NCI-H2171 (cell line): ENCODE results near the gene STAT5B.
"Not testable (repeated sequence)": the region's sequence is repeated elsewhere in the genome, so short reads cannot be mapped to it uniquely, and the experiment has no call there.

Experiments used
- DNase-seq: peaks from one replicate; lab custom pipeline; 2025; lab: John Stamatoyannopoulos, UW

STAT5B gene

DNA sequence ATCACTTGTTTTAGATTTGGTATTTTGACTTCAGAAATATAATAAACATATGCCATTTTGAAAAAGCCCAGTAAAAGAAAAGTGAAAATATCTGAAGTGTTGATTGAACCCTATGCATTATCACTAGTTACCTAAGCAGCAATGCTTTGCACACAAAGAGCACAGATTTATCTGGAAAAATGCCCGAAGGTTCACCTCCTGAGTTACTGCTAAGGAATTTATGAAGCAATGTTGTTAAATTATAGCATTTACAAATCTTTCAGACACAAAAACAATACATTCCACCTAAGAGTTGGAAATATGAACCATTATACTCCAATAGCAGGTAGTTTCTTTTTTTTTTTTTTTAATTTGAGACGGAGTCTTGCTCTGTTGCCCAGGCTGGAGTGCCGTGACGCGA is 43.0 kb downstream of the STAT5B start:
- DNase-seq: no peak

DNA sequence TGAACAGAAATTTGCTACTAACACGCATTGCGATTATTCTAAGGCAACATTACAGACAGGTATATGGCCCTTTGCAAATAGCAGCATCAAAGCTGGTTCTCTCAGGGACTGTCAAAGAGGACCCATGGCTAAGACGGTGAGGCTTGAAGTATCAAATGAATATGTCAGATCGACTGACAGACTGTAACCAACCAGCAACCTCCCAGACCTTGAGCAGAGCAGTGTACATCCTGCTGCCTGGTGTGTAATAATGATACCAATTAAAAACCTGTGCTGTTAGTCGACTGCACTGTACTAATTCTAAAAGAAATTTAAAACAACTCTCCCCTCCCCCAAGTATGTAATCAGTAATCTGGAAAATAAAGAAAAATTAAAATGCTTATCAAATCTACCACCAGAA is 46.0 kb downstream of the STAT5B start:
- no peak for DNase-seq

DNA sequence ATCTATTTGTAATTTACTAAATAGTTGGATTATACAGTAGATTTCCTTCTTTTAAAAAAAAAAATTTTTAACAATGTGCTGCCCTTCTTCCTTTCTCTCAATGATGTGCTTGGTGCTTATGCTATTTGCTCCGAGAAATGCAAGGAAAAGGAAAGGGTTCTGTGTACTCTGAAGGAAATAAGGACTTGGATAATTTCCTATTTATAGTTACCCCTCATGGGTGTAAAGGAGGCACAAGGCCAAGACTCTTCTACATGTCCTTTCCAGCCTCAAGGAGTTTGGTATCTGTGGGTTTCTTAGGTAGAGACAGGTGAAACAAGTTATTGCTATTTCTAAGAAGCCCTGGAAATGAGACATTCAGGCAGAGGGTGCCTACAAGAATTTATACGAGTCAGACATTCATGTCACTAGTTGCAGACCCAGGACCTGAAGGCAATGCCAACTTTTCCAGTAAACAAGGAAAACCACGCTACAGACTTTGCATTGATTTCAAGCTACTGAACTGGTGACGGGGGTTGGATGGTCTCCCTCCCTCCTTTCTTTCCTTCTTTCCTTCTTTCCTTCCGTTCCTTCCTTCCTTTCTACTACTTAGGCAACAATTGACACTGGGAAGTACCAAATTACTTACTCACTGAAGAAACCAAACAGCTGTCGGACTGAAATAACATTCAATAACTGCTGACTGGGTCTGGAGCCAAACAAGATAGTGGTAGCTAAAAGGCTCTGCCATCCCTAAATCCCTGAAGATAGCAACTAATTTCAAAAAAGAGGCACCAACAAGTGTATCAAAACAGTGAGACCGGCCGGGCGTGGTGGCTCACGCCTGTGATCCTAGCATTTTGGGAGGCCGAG is 48.1 kb downstream of the STAT5B start:
- DNase-seq: no peak

DNA sequence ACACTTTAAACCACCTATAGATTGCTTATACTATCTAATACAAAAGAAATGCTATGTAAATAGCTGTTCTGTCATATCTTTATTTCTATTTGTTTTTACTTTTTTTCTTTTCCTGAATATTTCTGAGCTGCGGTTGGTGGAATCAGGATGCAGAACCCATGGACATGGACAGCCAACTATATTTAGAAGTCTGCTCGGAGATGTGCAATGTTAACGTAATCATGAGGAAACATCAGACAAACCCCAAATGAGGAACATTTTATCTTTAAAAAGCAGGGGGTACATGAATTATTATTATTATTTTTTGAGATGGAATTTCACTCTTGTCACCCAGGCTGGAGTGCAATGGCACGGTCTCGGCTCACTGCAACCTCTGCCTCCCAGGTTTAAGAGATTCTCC is 50.5 kb downstream of the STAT5B start:
- no peak for DNase-seq

DNA sequence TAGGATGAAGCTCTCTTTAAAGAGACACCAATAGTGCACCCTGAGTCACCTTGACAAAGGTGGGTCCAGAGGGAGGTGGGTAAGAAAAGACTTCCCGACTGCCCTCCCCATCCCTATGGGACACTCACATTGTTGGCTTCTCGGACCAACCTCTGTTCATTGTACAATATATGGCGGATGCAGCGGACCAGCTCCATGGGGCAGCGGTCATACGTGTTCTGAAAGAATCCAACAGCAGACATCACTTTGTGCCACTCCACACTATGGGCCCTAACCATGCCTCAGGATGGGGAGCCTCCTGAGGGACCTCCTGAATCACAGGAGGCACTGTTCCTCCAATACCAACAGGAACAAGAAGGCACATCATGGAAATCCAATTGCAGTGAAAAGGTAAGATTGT is 51.5 kb downstream of the STAT5B start:
- no peak for DNase-seq

DNA sequence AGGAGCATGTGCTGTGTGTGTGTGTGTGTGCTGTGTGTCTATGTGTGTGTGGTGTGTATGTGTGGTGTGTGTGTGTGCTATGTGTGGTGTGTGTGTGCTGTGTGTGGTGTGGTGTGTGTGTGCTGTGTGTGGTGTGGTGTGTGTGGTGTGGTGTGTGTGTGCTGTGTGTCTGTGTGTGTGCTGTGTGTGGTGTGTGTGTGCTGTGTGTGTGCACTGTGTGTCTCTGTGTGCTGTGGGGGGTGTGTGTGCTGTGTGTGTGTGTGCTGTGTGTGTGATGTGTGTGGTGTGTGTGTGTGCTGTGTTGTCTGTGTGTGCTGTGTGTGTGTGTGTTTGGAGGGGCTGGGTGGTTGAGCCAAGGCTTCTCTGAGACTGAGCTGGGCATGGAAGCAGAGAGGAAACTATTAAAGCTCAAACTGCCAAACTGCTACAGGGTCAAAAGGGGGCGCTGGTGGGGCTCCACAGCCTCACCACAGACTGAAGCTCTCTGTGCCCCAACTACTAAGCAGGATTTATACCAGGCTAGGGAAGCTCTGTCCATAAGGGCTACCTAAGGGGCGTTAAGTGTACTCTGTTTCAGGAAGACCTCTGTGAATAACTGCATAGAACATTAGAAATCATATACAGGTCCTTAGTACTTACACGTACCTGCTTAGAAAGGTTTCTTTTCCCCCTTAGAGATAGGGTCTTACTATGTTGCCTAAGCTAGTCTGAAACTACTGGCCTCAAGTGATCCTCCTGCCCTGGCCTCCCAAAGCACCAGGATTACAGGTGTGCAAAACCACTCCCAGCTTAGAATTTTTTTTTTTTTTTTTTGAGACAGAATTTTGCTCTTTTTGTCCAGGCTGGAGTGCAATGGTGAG is 54.1 kb downstream of the STAT5B start:
- DNase-seq: no peak

DNA sequence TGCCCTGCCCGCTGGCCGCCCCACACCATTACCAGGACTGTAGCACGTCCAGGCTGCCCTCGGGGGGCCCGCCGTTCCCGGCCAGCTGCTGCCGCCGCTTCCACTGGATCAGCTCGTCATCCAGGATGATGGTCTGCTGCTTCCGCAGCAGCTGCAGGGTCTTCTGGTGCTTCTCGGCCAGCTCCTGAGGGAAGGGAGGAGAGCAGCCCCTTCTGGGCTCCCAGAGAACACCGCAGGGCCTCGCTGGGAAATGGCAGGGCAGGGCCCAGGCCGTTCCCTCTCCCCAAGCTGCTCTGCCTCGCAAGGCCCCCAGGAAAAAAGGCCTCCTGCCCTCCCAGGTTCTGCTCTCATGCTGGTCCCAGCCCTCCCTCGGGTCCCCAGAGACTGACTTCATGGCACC is 56.9 kb downstream of the STAT5B start:
- not testable (repeated sequence) for DNase-seq

DNA sequence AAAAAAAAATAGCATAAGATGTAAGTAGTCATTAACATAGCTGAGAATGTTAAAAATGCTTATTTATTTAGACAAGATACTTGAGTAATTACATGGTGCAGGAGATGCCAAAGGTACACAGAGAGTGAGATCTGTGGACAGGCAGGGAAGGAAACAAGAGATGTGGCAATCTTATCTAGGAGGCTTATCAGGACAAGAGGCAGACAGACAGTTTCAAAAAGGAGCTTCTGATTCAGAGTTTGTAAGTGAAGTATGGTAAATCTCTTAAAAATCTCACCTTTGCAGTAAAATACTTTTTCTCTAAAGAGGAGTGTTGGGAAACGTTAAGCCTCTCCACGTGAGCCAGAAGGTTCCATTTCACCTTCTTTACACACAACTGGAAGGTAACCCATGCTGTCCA is 62.0 kb downstream of the STAT5B start:
- DNase-seq: no peak

DNA sequence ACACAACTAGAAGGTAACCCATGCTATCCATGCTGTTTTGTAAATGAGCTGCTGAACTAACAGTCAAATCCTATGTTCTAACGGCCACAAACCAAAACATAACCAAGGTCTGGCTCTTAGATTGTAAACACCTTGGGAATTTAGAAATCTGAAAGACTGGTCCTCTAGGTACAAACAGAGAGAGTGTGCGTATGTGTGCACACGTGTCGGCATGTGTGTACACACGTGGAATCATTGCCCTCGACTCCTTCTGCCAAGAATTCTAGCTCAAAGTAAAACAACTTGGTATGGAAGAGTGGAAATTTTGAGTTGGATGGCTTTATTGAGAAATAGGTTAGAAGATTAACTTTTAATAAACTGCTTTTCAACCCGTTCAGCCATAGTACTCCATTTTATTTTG is 63.8 kb downstream of the STAT5B start:
- DNase-seq: no peak

DNA sequence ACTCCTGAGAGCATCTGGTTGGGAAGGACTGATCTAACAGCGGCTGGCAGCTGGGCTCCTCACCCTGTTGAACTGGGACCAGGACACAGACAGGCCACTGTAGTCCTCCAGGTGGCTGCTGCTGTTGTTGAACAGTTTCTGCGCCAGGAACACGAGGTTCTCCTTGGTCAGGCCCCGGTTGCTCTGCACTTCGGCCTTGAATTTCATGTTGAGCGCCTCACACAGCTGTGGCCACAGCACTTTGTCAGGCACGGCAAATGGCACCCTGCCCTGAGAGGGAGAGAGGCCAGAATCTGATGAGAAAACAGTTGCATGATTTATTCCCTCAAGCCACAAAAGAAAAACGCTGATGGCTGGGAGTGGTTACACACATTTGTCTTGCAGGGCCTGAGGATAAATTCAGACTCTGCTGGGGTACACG is 64.3 kb downstream of the STAT5B start:
- DNase-seq: not testable (repeated sequence)

DNA sequence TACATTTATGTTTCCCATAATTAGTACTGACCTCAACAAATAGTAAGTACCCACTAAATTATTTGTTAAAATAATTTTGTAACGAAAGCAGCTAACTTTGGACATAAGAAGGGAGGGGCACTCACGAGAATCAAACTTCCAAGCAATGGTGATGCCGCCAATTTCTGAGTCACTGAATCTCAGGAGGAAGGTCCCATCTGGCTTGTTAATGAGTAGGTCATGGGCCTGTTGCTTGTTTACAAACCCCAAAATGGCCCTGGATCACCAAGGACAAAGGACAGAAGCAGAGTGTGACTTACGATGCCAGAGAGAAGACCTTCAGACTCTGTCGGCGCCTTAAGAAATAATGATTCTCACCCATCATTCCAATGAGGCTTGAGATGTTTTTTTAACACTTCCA is 66.1 kb downstream of the STAT5B start:
- no peak for DNase-seq

DNA sequence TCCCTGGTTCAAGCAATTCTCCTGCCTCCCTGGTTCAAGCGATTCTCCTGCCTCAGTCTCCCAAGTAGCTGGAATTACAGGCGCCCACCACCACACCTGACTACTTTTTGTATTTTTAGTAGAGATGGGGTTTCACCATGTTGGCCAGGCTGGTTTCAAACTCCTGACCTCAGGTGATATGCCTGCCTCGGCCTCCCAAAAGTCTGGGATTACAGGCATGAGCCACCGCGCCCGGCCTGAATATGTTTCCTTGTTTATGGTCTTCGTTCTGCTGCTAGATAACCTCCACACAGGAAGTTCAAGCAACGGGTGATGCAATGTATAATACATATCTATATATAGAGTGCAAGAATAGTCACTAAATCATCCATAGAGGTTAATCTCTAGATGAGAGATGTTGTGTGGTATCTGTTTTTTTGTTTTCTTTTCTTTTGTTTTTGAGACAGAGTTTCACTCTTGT is 70.0 kb downstream of the STAT5B start:
- DNase-seq: not testable (repeated sequence)

DNA sequence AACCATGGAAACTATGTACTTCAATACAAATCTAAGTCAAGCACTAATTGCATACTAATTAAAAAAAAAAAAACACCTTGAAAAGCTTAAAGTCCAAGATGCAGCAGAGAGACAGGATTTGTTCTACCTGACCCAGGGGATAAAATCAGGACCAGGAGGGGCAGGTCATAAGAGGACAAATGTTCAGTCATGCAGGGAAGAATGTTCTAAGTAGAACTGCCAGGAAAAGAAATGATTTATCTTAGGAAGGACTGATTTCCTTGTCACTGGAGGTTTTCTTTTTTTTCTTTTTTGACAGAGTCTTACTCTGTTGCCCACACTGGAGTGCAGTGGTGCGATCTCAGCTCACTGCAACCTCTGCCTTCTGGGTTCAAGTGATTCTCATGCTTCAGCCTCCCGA is 72.8 kb downstream of the STAT5B start:
- no peak for DNase-seq

DNA sequence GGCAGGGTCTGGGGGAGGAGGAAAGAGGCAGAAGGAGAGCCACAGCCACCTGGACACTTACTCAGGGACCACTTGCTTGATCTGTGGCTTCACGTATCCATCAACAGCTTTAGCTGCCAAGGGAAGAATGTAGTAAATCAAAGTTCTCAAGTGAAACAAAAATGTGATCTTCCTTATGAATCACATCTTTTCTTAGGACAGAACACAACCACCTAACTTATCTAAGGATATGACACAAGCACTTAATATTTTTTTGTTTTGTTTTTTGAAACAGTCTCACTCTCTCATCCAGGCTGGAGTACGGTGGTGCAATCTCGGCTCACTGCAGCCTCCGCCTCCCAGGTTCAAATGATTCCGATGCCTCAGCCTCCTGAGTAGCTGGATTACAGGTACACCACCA is 73.5 kb downstream of the STAT5B start:
- DNase-seq: no peak

DNA sequence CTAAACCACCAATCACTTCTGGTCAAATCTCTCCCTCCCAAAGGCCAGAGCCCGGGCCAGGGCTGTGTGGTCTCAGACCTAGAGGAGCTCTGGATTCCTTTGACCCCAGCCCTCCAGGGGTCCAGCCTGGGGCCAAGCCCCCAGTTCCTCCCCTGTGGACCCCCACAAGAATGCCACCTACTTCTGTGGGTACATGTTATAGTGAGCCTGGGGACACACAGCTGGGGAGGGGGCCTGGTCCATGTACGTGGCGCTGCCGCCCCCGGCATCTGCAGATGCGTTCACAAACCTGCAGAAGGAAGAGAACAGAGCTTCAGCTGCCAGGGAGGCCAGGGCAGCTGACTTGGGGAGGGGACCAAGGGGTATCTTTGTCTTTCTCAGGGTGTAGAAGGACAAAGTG is 74.0 kb downstream of the STAT5B start:
- no peak for DNase-seq

DNA sequence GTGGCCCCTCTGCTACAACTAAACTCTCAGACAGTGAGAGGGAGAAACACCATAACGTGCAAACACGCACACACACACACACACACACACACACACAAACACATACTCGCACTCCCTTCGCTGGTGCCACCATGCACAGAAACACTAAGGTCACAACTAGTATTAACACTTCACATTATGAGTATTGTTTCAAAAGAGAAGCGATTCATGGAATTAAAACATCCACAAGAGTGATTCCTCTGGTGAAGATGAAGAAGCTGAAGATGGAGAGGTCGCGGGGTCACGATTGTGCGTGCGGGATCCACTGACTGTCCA is 74.8 kb downstream of the STAT5B start:
- DNase-seq: no peak

DNA sequence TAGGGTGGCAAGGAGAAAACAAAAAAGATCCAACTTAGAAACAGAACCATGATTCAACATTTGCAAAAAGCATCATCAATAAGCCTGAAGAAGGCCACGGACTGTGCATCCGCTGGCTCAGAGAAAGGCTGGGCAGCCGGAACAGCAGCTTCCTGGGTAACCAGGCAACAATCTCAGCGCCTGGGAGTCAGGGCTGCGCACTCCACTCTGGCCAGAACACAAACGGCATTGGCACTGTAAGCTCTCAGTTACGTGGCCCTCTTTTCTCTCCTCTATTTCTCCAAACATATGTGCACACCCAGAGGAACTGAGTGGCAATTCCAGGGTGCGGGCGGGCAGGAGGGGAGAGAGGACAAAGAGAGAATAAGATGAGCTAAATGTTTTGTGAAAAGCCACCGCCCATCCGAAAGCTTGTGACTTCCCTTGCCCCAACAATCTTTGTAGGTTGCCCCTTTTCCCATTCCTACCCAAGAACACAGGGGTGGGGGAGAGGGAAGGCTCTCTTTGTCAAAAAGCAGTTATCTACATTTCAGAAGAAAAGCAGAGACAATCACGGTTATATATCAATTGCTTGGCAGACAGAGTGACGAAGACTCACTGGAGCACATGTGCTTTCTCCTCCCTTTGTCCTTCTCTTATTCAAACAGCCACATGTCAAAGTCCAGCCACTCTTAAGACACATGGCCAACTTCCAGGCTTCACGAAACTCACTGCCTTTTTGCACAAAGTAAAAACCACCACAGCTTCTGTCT is 75.3 kb downstream of the STAT5B start:
- no peak for DNase-seq

DNA sequence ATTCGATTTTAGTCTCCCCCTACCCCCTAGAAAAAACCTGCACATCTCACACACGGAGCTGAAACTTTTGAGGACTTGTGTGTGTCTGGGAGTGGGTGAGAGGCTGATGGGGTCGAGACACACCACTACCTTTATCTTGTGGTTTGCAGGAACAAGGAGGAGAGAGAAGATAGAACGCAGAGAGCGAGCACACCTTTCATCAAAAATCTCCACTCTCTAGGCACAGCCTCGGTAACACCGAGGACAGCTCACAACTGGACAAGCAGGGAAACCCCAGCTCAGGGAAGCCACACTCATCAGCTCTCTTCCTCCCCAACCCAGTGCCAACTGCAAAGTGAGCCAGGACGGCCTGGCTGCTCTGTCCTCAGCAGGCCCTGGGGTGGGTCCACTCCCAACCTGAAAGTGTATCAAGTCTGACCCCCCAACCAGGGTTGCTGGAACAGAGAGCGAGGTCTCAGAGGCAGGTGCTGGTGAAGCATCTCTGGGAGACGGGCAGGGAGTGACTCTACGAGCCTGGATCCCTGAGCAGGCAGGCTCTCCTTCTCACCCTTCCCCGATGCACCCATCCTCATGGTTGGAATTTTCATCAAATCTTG is 76.7 kb downstream of the STAT5B start:
- no peak for DNase-seq

DNA sequence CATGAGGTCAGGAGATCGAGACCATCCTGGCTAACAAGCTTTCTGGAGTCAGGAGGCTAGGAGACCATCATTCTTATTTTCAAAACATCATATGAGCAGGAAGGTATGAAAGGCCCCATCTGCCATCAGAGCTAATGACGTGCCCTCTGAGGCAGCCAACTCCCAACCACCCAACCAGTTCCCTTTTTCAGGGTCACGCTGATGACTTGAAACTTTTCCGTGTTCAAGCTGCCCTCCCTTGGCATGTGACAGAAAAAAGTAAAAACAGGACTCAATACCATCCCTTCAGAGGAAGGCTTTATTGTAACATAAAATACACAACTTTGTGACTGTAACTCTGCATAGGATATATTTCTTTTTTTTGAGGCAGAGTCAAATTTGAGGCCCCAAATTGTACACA is 77.3 kb downstream of the STAT5B start:
- DNase-seq: no peak

DNA sequence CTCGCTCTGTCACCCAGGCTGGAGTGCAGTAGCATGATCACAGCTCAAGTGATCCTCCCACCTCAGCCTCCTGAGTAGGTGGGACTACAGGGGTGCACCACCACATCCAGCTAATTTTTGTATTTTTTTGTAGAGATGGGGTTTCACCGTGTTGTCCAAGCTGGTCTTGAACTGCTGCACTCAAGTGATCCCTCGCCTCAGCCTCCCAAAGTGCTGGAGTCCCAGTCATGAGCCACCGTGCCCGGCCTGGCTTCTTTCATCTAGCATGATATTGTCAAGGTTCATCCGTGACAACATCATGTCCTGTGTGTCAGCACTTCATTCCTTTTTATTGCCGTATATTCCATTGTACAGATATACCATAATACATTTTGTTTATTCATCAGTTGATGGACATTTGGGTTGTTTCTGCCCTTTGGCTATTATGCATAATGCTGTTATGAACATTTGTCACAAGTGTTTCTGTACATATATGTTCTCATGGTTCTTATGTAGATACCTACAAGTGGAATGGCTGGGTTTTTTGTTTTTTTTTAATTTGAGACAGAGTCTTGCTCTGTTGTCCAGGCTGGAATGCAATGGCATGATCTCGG is 78.5 kb downstream of the STAT5B start:
- DNase-seq: no peak

DNA sequence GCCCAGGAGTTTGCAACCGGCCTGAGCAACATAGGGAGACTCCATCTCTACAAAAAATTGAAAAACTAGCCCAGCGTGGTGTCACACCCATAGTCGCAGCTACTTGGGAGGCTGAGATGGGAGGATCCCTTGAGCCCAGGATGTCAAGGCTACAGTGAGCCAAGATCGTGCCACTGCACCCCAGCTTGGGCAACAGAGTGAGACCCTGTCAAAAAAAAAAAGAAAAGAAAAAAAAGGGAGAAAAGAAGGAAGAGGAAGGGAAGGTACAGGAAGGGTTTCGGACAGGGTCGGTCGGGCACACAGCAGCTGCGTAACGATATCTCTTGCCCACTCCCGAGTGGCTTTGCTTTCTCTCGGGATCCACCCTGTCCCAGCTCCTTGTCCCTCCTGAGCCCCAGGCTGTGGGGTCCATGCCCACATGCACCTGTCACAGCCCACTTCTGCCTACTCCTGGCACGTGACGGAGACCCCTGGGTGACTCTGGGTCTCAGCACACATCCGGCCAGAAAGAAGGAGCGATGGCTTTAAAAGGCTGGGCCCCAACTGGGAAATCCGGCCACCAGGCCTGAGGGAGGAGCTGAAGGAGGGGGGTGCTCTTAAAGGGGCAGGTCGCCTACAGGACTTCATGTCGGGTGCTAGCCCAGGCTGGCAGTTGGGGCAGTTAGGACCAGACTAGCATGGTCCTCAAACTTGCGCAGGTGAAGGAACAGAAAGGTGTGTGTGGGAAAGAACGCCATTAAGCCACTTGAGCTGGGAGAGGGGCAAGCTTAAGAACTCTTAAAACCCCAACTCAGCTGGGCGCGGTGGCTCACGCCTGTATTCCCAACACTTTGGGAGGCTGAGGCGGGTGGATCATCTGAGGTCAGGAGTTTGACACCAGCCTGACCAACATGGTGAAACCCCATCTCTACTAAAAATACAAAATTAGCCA is 82.0 kb downstream of the STAT5B start, which contains the start of gene GHDC:
Gene GHDC (minus strand): TSS at position 526 of the 931 bp plus-strand sequence. CDS start 913 bp downstream, outside the sequence.
- no peak for DNase-seq
